CD4-positive, alpha-beta T cell treated with Interleukin-21 for 1 hour (primary cell): Measurements from ENCODE around the gene SLC39A12.

Experiments
- DNase-seq: peaks from one replicate; pipeline ENCODE4 v3.0.0-alpha.2; 2020

Gene SLC39A12

DNA sequence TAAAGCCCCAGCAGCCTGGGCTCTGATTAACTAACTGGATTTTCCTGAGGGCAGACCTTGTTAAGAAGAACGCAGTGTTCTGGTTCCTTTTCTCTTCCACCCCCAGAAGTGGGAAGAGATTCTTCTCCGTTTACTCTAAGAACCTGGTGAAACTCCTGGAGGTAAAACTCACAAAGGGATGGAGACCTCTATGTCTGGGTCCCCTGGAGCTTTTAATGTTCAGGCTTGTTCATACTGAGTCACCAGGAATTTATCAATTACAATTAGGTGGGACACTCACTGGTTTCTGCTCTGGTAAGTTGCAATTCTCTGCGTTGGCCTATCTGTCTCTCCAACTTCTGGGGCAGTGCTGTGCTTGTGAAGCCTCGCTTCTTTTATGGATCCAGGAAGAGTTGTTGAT lies 115.2 kb downstream of the SLC39A12 start:
- no peak for DNase-seq

GRCh38 chr10:18068401-18068800 lies 116.7 kb downstream of the SLC39A12 start:
- DNase-seq: no peak

DNA sequence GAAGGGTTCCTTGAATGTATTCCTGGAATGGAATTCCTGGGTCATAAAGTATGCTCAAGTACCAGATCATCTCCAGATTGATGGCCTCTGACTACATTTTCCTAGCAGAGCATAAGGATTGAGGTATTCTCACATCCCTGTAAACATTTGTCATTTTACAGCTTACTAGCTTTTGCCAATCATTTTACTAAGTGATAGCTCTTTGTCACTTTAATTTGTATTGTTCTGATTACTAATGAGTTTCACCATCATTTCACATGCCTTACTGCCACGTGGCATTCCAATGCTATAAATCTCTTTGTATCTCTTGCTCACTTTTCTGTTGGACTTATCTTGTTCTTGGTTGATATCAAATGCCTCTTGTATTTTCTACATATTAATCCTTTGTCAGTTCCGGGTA lies 119.9 kb downstream of the SLC39A12 start:
- no peak for DNase-seq

GRCh38 chr10:18073314-18073713 lies 121.6 kb downstream of the SLC39A12 start:
- no peak for DNase-seq

DNA sequence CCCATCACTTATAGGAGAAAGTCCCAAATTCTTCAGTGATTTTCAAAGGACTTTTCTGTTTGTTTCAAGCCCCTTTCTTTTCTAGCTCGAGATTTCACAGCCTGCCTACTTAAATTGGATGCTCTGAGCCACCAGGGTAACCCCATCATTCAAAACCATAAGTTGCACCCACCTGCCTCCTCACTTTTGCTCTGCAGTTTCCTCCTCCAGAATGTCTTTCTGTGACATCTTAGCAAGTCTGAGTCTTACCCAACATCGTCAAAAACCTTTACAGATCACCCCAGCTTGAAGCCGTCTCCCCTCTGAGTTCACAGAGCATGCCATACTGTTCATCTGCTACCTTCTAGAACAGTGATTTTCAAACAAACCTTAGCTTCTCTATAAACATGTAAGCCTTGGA lies 124.2 kb downstream of the SLC39A12 start:
- no peak for DNase-seq

GRCh38 chr10:18079665-18080295 lies 128.1 kb downstream of the SLC39A12 start:
- no peak for DNase-seq

DNA sequence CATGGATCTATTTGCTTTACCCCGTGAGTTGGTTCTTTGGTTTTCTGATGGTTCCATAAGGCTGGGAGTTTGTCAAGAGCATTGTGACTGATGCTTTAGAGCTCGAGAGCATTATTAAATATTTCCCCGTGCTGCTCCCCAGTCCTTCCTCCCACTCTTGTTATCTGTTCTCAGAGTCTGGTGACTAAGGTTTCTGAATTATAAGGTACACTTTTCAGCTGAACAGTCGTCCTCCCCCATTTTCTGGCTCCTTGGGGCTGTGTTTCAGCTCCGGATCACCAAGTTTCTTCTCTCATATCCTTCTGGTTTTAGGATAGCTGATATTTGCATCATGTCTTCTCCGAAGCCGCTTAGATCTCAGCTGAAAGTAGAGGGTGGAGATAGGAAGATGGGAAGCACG lies 130.7 kb downstream of the SLC39A12 start:
- DNase-seq: no peak

- no peak for DNase-seq
Observed at GRCh38 chr10:18085855-18086254, 134.1 kb downstream of the SLC39A12 start.

DNA sequence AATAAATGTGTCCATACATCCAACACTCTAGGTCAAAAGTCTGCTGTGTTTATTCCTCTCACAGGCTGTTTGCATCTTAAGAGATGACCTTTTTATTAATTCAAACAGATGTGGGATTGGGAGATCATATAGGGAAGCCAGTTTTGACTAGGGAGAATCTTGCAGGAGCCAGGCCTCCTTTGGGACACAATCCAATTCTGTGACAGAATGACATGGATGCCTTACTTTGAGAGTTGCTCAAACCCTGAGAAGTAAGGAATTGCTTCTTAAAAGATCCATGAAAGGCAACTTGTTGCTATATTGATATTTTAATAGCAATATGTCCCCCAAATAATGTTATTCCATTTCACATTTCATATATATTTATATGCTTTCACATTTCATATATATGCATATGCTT lies 135.0 kb downstream of the SLC39A12 start:
- DNase-seq: no peak

DNA sequence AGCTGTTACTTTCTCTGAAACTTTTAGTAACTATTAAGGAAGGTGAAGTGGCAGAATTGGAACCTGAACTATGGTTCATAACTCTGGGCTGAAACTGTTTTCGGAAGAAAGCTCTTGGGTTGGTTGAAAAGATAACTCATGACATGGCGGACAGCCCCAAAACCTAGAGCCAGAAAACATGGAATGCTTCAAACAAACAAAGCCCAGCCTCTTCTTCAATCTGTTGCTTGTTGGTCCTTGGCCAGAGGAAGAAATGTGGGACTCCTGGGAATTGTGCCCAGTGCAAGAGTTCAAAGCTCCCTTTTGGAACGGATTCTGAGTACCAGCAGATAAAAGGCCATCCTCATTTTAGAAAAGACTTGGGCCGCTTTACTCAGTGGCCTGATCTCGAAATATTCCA lies 135.6 kb downstream of the SLC39A12 start:
- no peak for DNase-seq
